CD4-positive, alpha-beta memory T cell (primary cell): ENCODE measurements around the gene TUBGCP5. TPM values are rescaled to one million over a fixed set of nuclear protein-coding genes. Genes with fewer than 3 reads are reported as not detected.
"Not testable (repeated sequence)": the region's sequence is repeated elsewhere in the genome, so short reads cannot be mapped to it uniquely, and the experiment has no call there.

Experiments used
- CTCF ChIA-PET: fragments of 350-600 bp; sonication (Branson Sonifier 250); formaldehyde crosslinking; loops from one replicate; lab custom pipeline; 2021; ENCODE audit warnings: inconsistent platforms; ENCODE audit not compliant: partially characterized antibody; lab: Charles Lee
- POLR2A ChIA-PET: fragments of 350-600 bp; sonication (Branson Sonifier 250); formaldehyde crosslinking; loops from one replicate; lab custom pipeline; 2021; ENCODE audit not compliant: partially characterized antibody; lab: Charles Lee
- DNase-seq, 5 donors: peaks; one replicate each; pipeline versions ENCODE4 v3.0.0 to v3.0.0-alpha.2; 2020 to 2022; ENCODE audit warnings: mixed read lengths in 1 of 5
- H3K27ac ChIP-seq: one replicate; pipeline ENCODE4 v1.7.0; 2013; ENCODE audit warnings: low read depth, low read length
- H3K27me3 ChIP-seq: 2 replicates; pipeline ENCODE4 v1.7.0; 2013; ENCODE audit warnings: mild to moderate bottlenecking, low read length, moderate library complexity; ENCODE audit not compliant: insufficient read depth
- H3K36me3 ChIP-seq: 2 replicates; pipeline ENCODE4 v1.7.0; 2013; ENCODE audit warnings: mild to moderate bottlenecking, low read length, moderate library complexity; ENCODE audit not compliant: insufficient read depth
- H3K4me1 ChIP-seq: 2 replicates; pipeline ENCODE4 v1.7.0; 2013; ENCODE audit warnings: mild to moderate bottlenecking, low read length, moderate library complexity; ENCODE audit not compliant: insufficient read depth
- H3K4me3 ChIP-seq, 2 donors: one replicate each; pipeline ENCODE4 v1.7.0; 2013; ENCODE audit warnings: low read length in 2 of 2, mild to moderate bottlenecking in 1 of 2
- H3K9me3 ChIP-seq, 2 donors: one replicate each; pipeline ENCODE4 v1.7.0; 2013; ENCODE audit warnings: low read length in 2 of 2, control low read depth in 1 of 2; ENCODE audit not compliant: control insufficient read depth in 1 of 2
- H3K27ac Mint-ChIP-seq, 7 donors: one replicate each; pipeline ENCODE4 v1.8.0; 2020 to 2021; ENCODE audit warnings: mixed read lengths in 7 of 7, mild to moderate bottlenecking in 6 of 7, inconsistent platforms in 3 of 7, moderate library complexity in 3 of 7
- H3K27me3 Mint-ChIP-seq, 2 donors: one replicate each; pipeline ENCODE4 v1.8.0; 2020 to 2021; ENCODE audit warnings: mixed read lengths in 2 of 2
- H3K36me3 Mint-ChIP-seq, 2 donors: one replicate each; pipeline ENCODE4 v1.8.0; 2020 to 2021; ENCODE audit warnings: mixed read lengths in 2 of 2, inconsistent platforms in 1 of 2, mild to moderate bottlenecking in 1 of 2
- H3K4me1 Mint-ChIP-seq, 4 donors: one replicate each; pipeline ENCODE4 v1.8.0; 2020 to 2021; ENCODE audit warnings: mixed read lengths in 4 of 4, mild to moderate bottlenecking in 1 of 4
- H3K4me3 Mint-ChIP-seq, 8 donors: one replicate each; pipeline ENCODE4 v1.8.0; 2020 to 2021; ENCODE audit warnings: mixed read lengths in 8 of 8, mild to moderate bottlenecking in 7 of 8, moderate library complexity in 6 of 8, inconsistent platforms in 3 of 8
- H3K9me3 Mint-ChIP-seq, 8 donors: one replicate each; pipeline ENCODE4 v1.8.0; 2020 to 2021; ENCODE audit warnings: mixed read lengths in 8 of 8, mild to moderate bottlenecking in 5 of 8, inconsistent platforms in 3 of 8, moderate library complexity in 1 of 8
- intact Hi-C: fragments of 100-400 bp; cut with micrococcal nuclease; formaldehyde crosslinking; loops from one replicate; pipeline ENCODE4 v1.15.1; 2023
- polyA plus RNA-seq, 2 donors: library from polyadenylated mRNA; unstranded; fragments of 300-500 nt; fragmentation: Illumina TruSeq; gene quantifications; one replicate each; pipeline ENCODE4 v1.2.3, GENCODE V29; 2021
- total RNA-seq, 2 experiments: library from RNA; stranded (reverse); gene quantifications; one replicate each; pipeline ENCODE4 v1.2.3, GENCODE V29; 2021

Gene TUBGCP5
- total RNA-seq (10 to 100 TPM; 26.0 to 28.3 TPM), polyA plus RNA-seq (1 to 10 TPM; 5.5 to 9.8 TPM)

GRCh38 chr15:23039143-23039916 is at the start of gene TUBGCP5:
Gene TUBGCP5, minus strand, starts transcription at chr15:23039569. Its CDS starts 26 bp downstream, at chr15:23039543.
- peak within 1 kb of the TSS; percentile 23 for H3K27ac ChIP-seq
- no peaks in the 10 kb centered on the region for H3K9me3 ChIP-seq
- Mint-ChIP-seq H3K4me3 (peak within 1 kb of the TSS; percentile 90 to 100 (median 96)), H3K27me3 (peaks cover 0 to 1% of the 10 kb centered on the region in 2 donors), H3K4me1 (peaks cover 11 to 35% (median 21%) of the 10 kb centered on the region in 4 donors), H3K36me3 (peaks cover 5 to 11% of the 10 kb centered on the region in 2 donors), H3K9me3 (peaks cover 0 to 1% (median 0%) of the 10 kb centered on the region in 8 donors), H3K27ac (peak within 1 kb of the TSS; percentile 88 to 99 (median 91))
- intact Hi-C loops, result loop anchor here (1.0 kb wide), 1 partner anchor 201 kb away; the partner anchor contains the start of gene NIPA2
- H3K4me1 ChIP-seq, result peaks cover 19% of the 10 kb centered on the region
- peak within 1 kb of the TSS; percentile 65 to 83 for H3K4me3 ChIP-seq
- ChIA-PET CTCF (interaction anchor here (1.0 to 1.2 kb wide), 2 partner anchors 9 to 17 kb away, joined by 3 to 6 read pairs; no protein-coding TSS in a partner anchor), POLR2A (interaction anchor here (0.5 to 2.3 kb wide), 8 partner anchors 9 to 527 kb away, joined by 3 to 18 read pairs (median 3); partner anchors contain the start of genes CYFIP1 and NIPA2)
- DNase-seq, result peak; percentile 96 to 98 (median 97)
- no peaks in the 10 kb centered on the region for H3K27me3 ChIP-seq
- no peaks in the 10 kb centered on the region for H3K36me3 ChIP-seq

GRCh38 chr15:23083115-23083514 is 43.7 kb upstream of the TUBGCP5 start:
- no peaks in the 10 kb centered on the region for H3K9me3 ChIP-seq
- Mint-ChIP-seq H3K36me3 (no peaks in the 10 kb centered on the region), H3K27ac (no peak overlapping the region), H3K27me3 (peaks cover 0 to 5% of the 10 kb centered on the region in 2 donors), H3K4me1 (no peaks in the 10 kb centered on the region), H3K9me3 (no peaks in the 10 kb centered on the region), H3K4me3 (no peak overlapping the region)
- POLR2A ChIA-PET, result no interaction called here
- CTCF ChIA-PET, result no interaction called here
- no peak for DNase-seq
- no peaks in the 10 kb centered on the region for H3K27me3 ChIP-seq
- no peak overlapping the region for H3K4me3 ChIP-seq
- intact Hi-C loops, result no loop called here
- H3K4me1 ChIP-seq, result no peaks in the 10 kb centered on the region
- no peak overlapping the region for H3K27ac ChIP-seq
- H3K36me3 ChIP-seq, result no peaks in the 10 kb centered on the region

GRCh38 chr15:23081996-23082737 is 42.8 kb upstream of the TUBGCP5 start:
- POLR2A ChIA-PET, DNase-seq, H3K27me3 Mint-ChIP-seq, H3K9me3 ChIP-seq, H3K27me3 ChIP-seq, H3K36me3 ChIP-seq, H3K4me3 Mint-ChIP-seq, H3K4me3 ChIP-seq, H3K27ac Mint-ChIP-seq, H3K4me1 Mint-ChIP-seq, CTCF ChIA-PET, H3K4me1 ChIP-seq, intact Hi-C loops, H3K27ac ChIP-seq, H3K9me3 Mint-ChIP-seq, H3K36me3 Mint-ChIP-seq: not testable (repeated sequence)

DNA sequence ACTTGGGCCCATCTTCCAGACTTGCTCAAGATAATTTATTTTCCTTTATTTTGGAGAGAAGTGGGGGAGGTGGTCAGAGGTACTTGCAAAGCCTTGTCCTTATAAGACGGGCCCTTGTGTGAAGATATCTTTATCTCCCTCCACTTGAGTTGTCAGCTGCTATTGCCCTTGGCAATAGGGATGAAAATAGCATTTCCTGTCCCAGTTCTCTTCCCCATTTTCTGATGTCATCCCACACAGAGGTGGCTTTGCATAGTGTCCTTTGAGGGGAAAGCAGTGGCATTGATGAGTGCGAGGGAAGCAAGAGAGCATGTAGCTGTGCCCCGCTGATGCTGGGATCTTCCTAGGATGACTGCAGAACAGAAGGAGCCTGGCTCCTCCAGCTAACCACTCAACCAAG is 41.9 kb upstream of the TUBGCP5 start:
- Mint-ChIP-seq H3K36me3 (no peaks in the 10 kb centered on the region), H3K27ac (no peak overlapping the region), H3K4me3 (no peak overlapping the region), H3K27me3 (peaks cover 0 to 5% of the 10 kb centered on the region in 2 donors), H3K4me1 (no peaks in the 10 kb centered on the region), H3K9me3 (peaks cover 0 to 2% (median 0%) of the 10 kb centered on the region in 8 donors)
- Histone ChIP-seq H3K4me1 (no peaks in the 10 kb centered on the region), H3K36me3 (no peaks in the 10 kb centered on the region), H3K27me3 (no peaks in the 10 kb centered on the region), H3K27ac (no peak overlapping the region), H3K9me3 (no peaks in the 10 kb centered on the region), H3K4me3 (no peak overlapping the region)
- CTCF ChIA-PET, result no interaction called here
- intact Hi-C loops, result no loop called here
- DNase-seq, result no peak
- POLR2A ChIA-PET, result no interaction called here

DNA sequence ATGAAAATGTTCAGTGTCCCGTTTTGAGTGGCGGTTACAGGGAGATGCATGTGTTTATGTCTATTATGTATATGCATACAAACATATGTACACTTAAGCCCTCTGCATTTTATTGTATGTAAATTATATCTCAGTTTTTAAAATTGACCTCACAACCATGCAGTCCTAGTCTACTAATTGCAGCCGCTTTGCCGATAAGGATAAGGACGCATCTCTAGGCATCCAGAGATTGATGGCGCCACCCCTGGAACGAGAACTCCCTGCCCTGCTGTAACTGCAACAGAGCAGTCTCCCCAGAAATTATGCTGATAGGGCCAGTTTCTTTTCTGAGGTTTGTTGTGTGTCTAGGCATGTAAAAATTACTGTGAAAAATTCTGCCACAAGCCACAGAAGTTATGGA is 40.4 kb upstream of the TUBGCP5 start:
- Histone ChIP-seq H3K4me1 (no peaks in the 10 kb centered on the region), H3K36me3 (no peaks in the 10 kb centered on the region), H3K27ac (no peak overlapping the region), H3K4me3 (no peak overlapping the region), H3K9me3 (no peaks in the 10 kb centered on the region), H3K27me3 (no peaks in the 10 kb centered on the region)
- no peak for DNase-seq
- Mint-ChIP-seq H3K4me3 (no peak overlapping the region), H3K4me1 (no peaks in the 10 kb centered on the region), H3K27ac (peak overlapping the region in 1 of 7 donors; percentile 33), H3K36me3 (no peaks in the 10 kb centered on the region), H3K9me3 (peaks cover 0 to 5% (median 0%) of the 10 kb centered on the region in 8 donors), H3K27me3 (peaks cover 0 to 5% of the 10 kb centered on the region in 2 donors)
- ChIA-PET POLR2A (no interaction called here), CTCF (no interaction called here)
- intact Hi-C loops, result no loop called here

DNA sequence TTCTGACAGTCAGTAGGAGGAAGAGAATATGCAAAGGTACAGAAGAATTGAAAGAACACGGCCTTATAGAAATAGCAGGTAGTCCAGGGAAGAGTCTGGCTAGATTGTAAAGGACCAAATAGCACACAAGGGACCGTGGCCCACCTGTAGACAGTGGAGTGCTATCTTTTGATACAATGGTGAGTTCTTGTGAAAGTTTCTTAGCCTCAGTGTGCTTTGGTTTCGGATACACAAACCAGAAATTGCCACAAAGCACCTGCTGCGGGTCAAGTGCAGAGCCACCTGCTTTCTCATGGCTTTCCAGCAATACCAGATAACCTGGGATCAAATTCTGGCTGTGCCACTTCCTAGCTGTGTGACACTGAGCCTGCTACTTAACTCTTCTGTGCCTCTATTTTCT is 36.6 kb upstream of the TUBGCP5 start:
- CTCF ChIA-PET, result no interaction called here

DNA sequence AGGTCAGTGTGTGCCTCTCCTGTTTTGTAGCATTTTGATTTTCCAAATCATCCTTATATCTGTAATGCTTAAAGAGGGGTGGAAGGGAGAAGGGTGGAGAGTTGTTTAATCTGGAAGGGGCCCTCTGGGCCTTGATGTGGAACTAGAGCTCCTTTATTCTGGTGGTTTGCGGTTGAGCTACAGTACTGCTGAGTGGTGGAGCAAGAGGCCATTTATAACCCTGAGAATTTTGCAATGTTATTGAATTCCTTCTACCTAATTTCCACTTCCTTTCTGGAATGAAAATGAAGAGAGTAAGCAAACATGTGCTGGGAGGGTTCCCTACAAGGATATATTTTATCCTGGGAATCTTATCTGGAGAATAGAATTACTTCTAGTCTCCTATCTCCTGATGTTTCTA is 35.3 kb upstream of the TUBGCP5 start:
- intact Hi-C loops, result no loop called here
- Mint-ChIP-seq H3K36me3 (no peaks in the 10 kb centered on the region), H3K4me1 (no peaks in the 10 kb centered on the region), H3K27me3 (peaks cover 11 to 12% of the 10 kb centered on the region in 2 donors), H3K27ac (no peak overlapping the region), H3K9me3 (peaks cover 0 to 5% (median 0%) of the 10 kb centered on the region in 8 donors), H3K4me3 (no peak overlapping the region)
- no peaks in the 10 kb centered on the region for H3K27me3 ChIP-seq
- POLR2A ChIA-PET, result no interaction called here
- no peak for DNase-seq
- no peaks in the 10 kb centered on the region for H3K36me3 ChIP-seq
- H3K9me3 ChIP-seq, result no peaks in the 10 kb centered on the region
- no peak overlapping the region for H3K4me3 ChIP-seq
- H3K4me1 ChIP-seq, result no peaks in the 10 kb centered on the region
- no peak overlapping the region for H3K27ac ChIP-seq
- CTCF ChIA-PET, result no interaction called here

More for the DNA sequence above, 36.6 kb upstream of the TUBGCP5 start:
- DNase-seq, result no peak
- Mint-ChIP-seq H3K4me1 (no peaks in the 10 kb centered on the region), H3K27me3 (peaks cover 11 to 12% of the 10 kb centered on the region in 2 donors), H3K27ac (no peak overlapping the region), H3K4me3 (no peak overlapping the region), H3K9me3 (peaks cover 0 to 5% (median 0%) of the 10 kb centered on the region in 8 donors), H3K36me3 (no peaks in the 10 kb centered on the region)
- no peak overlapping the region for H3K27ac ChIP-seq
- no peaks in the 10 kb centered on the region for H3K27me3 ChIP-seq
- POLR2A ChIA-PET, result no interaction called here
- no peaks in the 10 kb centered on the region for H3K36me3 ChIP-seq
- H3K4me3 ChIP-seq, result no peak overlapping the region
- intact Hi-C loops, result no loop called here
- no peaks in the 10 kb centered on the region for H3K9me3 ChIP-seq
- no peaks in the 10 kb centered on the region for H3K4me1 ChIP-seq
